ENCODE data around the gene RALGPS1.

RALGPS1 gene

DNA sequence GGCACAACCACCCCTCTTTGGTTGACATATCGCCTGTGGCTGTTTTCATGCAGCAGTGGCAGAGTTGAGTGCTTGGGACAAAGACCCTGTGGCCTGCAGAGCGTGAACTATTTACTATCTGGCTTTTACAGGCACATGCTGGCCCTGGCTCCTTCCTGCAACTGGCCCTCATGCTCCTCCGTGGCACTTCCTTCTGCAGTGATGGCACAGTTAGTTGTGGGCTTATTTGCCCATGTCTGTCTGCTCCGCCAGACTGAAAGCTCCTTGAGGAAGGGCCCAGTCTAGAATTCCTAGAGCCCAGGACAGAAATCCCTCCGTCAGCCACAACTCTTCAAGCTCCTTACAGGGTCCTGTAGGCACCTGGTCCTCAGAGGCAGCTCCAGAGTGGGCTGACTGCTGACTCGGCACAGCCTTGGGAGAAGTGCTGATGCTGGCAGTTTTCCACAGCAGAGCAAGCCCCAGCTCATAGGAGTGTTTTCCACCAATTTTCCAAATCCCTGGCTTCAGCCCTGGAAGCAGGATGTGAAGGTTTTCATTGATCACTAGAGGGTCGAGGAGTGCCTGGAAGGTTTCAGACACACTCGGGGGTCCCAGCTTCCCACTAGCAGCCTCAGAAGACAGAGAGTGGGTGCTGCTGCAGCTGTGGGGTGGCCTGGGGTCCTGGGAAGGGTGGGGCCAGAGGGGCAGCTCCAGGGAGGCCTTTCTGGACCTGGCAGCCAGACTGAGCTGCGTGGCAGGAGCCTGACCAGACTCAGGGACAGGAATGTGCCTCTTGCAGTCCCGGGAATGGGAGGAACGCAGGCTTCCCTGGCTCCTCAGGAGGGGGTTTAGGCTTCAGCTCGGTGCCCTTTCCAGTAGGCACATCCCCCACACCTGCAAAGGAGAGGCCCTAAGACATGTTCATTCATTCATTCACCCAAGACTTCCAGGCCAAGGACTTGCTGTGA, 264.4 kb downstream of the RALGPS1 start:
- DNase-seq = no peak

DNA sequence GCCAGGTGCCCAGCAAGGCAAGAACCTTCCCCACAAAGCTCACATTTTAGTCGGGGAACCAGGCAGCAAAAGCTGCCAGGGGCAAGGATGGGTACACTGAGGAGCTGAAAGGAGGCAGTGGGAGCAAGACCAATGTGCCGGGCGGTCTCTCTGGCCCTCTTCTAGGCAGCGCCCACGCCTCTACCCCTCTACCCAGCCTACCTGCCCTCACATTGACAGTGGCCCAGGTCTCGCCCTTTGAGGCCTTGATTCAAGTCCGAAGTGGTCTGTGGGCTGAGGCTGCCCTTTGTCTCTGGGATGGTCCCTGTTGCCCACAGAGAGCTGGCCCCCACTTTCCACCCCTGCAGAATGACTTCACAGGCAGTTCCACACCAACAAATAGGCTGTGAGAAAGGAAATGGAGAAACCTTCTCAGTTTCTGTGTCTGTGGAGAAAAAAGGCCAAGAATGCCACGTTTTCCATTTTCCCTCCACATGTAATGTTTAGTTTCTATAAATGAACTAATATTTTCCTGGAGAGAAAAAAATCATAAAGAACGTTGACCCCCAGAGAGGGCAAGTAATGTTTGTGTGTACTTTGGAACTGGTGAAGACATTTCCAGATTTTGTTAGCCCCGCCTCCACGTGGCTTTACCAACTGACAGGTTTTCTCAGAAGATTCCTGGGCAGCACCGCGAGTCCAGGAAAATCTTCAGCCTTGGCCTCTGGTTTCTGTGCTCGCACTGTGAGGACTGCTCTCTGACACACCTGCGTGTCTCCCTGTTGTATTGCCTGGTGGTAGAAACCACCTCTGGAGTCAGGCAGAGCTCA, 265.3 kb downstream of the RALGPS1 start:
- no peak for DNase-seq

DNA sequence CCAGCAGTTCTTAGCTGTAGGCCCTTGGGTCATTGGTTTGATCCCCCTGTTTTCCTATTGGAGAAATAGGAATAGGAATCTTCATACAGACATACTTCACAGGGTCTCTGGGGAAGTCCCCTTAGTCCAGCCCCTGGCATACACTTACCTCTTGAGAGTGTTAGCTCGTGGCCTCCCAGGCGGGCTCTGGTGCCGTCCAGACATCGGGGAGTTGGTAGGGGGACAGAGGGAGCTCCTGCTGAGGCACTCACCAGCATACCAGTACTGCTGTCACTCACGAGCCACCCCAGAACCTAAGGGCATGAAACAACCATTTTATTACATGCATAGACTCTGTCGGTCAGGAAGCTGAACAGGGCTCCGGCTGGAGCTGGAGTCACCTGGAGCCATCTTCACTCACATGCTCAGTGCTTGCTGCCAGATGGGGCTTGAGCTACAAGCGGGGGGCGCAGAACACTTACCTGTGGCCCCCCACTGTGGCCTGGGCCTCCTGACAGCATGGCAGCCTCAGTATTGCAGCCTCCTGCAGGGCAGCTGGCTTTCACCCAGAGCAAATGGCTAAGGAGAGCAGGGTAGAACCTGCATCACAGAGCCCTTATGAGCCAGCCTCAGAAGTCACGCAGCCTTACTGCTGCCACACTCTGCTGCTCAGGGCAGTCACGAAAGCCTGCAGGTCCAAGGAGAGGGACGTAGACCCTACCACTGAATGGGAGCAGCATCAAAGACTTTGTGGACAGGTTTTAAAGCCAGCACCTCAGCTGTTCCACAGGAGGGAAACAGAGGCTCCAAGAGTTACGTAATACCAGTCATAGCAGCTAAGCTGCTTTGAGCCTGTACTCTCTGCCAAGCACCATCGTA, 266.1 kb downstream of the RALGPS1 start:
- no peak for DNase-seq

DNA sequence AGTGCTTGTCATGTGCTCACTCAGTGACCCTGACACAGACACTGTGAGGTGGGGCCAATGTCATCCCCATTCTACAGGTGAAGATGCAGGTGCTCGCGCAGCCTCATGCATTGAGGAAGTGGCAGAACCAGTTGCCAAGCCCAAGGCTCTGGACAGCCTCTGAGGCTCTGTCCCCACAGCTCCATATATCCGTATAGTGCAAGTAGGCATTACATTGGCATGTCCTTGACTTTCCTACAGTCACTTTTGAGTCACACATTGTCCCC, 266.7 kb downstream of the RALGPS1 start:
- no peak for DNase-seq

- DNase-seq = no peak
Observed at GRCh38 chr9:127181595-127182190, 267.1 kb downstream of the RALGPS1 start.

- DNase-seq = no peak
Observed at GRCh38 chr9:127182901-127183746, 268.5 kb downstream of the RALGPS1 start.

DNA sequence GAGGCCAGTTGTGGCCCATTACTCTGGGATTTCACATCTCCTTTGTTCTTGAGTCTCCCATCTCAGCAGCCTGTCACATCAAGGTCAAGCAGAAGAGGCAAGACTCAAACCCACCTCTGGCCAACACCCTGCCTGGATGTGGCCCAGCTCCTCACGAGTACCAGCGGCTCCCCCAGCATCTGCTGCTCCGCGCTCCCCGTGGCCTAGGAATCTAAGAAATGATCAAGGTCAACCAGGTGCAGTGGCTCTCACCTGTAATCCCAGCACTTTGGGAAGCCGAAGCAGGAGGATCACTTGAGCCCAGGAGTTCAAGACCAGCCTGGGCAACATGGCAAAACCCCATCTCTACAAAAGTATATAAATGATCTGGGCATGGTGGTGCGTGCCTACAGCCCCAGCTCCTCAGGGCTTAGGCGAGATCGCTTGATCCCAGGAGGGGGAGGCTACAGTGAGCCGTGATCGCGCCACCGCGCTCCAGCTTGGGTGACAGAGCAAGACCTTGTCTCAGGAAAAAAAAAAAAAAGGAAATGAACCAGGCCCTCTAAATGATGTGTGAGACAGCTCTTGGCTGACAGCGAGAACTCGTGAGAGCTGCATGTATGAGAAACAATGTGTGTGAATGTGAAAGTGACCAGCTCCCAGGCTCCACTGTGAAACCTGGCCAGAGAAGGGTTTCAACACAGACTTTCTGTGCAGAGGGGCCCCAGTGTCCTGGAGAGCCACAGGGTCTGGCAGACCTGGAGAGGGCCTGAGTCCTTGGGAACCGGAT, 269.4 kb downstream of the RALGPS1 start:
- DNase-seq = no peak

DNA sequence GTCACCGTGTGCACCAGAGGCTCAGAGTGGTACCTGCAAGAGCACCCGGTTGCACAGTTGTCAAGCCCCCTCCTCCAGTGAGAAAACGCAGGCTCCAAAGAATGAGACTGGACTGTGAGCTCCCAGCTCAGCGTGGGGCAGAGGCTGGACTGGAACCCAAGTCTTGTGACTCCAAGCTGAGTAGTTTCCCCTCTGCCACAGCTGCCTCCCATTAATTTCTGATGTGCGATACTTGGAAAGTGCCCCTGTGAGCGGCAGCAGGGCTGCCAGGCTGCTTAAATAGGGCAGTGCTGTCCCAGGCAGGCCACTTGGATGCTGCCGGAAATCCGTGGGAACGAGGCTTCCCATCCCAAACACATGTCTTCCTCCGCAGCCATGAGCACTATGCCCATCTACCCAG, 270.1 kb downstream of the RALGPS1 start:
- no peak for DNase-seq

- DNase-seq = no peak
Observed at GRCh38 chr9:127185181-127185580, 270.6 kb downstream of the RALGPS1 start.

- DNase-seq = no peak
Observed at GRCh38 chr9:127185931-127186781, 271.6 kb downstream of the RALGPS1 start.

DNA sequence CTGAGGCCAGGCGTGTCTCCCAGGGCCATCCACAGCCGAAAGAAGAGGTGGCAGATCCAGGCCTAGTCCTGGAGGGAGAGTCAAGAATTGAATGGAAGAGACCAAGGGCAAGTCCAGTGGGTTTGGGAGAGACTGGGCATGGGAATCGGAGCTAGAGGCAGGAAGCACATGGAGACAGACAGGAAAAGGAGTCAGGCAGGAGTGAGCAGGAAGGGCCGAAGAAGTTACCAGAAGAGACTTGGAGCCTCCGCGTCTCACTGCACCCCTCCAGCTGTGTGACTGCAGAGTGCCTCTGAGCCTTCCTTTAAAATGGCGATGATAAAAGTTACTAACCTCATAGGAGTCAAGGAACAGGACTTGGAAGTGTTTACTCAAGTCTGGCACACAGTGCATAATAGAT, 272.2 kb downstream of the RALGPS1 start:
- no peak for DNase-seq

GRCh38 chr9:127187231-127187956, 272.8 kb downstream of the RALGPS1 start:
- DNase-seq = no peak

DNA sequence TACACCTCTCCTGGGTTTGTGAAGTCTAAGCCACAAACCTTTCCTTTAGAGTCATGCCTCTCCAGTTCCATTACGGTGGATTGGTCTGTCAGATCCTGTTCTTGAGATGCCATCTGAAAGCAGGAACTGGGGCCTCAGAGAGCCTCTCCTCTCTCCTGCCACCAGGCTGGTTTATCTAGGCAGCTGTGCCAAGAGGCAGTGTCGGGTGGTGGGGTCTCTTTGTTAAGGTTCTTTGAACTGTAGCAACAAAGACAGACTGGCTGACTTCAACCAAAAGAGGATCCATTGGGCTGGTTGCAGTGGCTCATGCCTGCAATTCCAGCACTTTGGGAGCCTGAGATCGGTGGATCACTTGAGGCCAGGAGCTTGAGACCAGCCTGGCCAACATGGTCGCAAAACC, 273.8 kb downstream of the RALGPS1 start:
- no peak for DNase-seq

- DNase-seq = no peak
Observed at GRCh38 chr9:127189628-127190027, 275.0 kb downstream of the RALGPS1 start.

- no peak for DNase-seq
Observed at GRCh38 chr9:127192744-127193143, 278.2 kb downstream of the RALGPS1 start.

GRCh38 chr9:127193483-127193882, 278.9 kb downstream of the RALGPS1 start:
- no peak for DNase-seq

DNA sequence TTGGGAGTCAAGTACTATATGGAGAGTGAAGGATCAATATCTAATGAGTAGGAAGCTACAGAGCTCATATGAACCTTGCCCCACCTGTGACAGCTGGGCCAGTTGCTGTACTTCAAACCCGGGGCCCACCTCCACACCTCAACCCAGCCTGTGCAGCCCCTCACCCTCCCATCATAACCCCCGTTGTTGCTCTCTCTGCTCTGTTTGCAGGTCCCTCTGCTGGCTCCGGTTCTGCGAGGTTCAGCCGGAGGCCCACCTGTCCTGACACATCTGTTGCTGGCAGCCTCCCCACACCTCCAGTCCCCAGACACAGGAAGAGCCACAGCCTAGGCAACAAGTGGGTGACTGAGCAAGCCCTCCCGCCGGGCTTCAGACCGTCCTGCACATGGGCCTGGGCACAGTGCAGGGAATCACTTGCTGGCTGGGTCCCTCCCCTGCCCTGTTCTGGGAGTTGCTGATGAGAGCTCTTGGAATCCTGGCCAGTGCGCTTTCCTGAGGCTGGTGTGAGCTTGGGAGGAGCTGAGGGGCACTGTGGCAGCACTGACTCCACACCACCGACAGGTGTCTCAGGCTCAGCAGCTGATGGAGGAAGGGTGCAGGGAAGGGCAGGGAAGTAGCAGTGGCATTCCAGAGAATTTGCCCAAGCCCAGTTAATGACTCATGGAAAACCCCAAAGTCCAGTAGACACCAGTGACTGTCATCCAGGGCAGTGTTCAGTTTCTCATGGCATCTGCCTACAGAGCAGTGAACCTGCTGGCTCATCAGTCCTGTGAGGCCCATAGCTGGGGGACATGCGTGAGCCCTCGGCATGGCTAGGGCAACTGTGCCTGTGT, 280.5 kb downstream of the RALGPS1 start:
- no peak for DNase-seq

All from COR-L47 (cell line).